ENCODE results near the gene RIC8A. TPM values are rescaled to one million over a fixed set of nuclear protein-coding genes. Genes with fewer than 3 reads are reported as not detected.

Gene RIC8A
- total and polyA plus RNA-seq, 2 of the 13 experiments (the other 11 are each of a cell fraction or from before 2014, with no cell fraction given) = 62.1 to 63.8 TPM

GRCh38 chr11:236774-237767, 29.6 kb downstream of the RIC8A start, which contains the start of gene PSMD13:
PSMD13 (plus strand) TSS chr11:236976; CDS start chr11:237050, 74 bp downstream.
- POLR2A ChIA-PET = interaction anchor here (0.8 to 3.1 kb wide), 3 partner anchors 14 to 29 kb away, joined by 3 to 20 read pairs (median 12); partner anchors contain the start of genes BET1L and RIC8A
- peak; percentile 52; the same call in 1 of the 2 replicates for TF ChIP-seq ZFP36L2 (CRISPR knock-in tag; IDR thresholded peaks at IDR 0.05)
- no peak for TF ChIP-seq DZIP1 (CRISPR knock-in tag; IDR thresholded peaks at IDR 0.05)
- TF ChIP-seq ADNP (CRISPR knock-in tag; IDR thresholded peaks at IDR 0.05) = no peak
- TF ChIP-seq ZNF3 (CRISPR knock-in tag; IDR thresholded peaks at IDR 0.05) = no peak
- no peak for TF ChIP-seq SNAPC2 (CRISPR knock-in tag; IDR thresholded peaks at IDR 0.05)
- peak; percentile 93 for TF ChIP-seq GABPA (IDR thresholded peaks at IDR 0.05; ENCODE audit: low read depth, low read length)
- peak; percentile 88 for TF ChIP-seq GABPA (CRISPR knock-in tag; IDR thresholded peaks at IDR 0.05; ENCODE audit: low read depth)
- no peak for TF ChIP-seq NR3C1 (CRISPR knock-in tag; IDR thresholded peaks at IDR 0.05)
- peak; percentile 59 for TF ChIP-seq HIVEP1 (CRISPR knock-in tag; IDR thresholded peaks at IDR 0.05)
- TF ChIP-seq DPF2 (CRISPR knock-in tag; IDR thresholded peaks at IDR 0.05; ENCODE audit: borderline replicate concordance, low read depth) = no peak
- peak; percentile 85 for TF ChIP-seq THAP9 (CRISPR knock-in tag; IDR thresholded peaks at IDR 0.05; ENCODE audit: borderline replicate concordance)
- no peak for TF ChIP-seq ZNF460 (CRISPR knock-in tag; IDR thresholded peaks at IDR 0.05; ENCODE audit: borderline replicate concordance)
- no peak for TF ChIP-seq NFRKB (IDR thresholded peaks at IDR 0.05)
- TF ChIP-seq RCOR2 (CRISPR knock-in tag; IDR thresholded peaks at IDR 0.05) = no peak
- TF ChIP-seq YEATS4 (CRISPR knock-in tag; IDR thresholded peaks at IDR 0.05; ENCODE audit: borderline replicate concordance) = peak; percentile 78
- no peak for TF ChIP-seq FOXM1 (CRISPR knock-in tag; IDR thresholded peaks at IDR 0.05)
- TF ChIP-seq TFE3 (CRISPR knock-in tag; IDR thresholded peaks at IDR 0.05) = peak; percentile 67; the same call in 1 of the 2 replicates
- no peak for TF ChIP-seq SIX1 (CRISPR knock-in tag; IDR thresholded peaks at IDR 0.05; ENCODE audit: borderline replicate concordance)

More at GRCh38 chr11:236774-237767, 29.6 kb downstream of the RIC8A start, which contains the start of gene PSMD13:
- Histone ChIP-seq H3K4me3 (replicated peaks in 1 of 3; ENCODE audit: insufficient read depth in 1 of 3, low read depth in 2 of 3, low read length in 3 of 3) (peak within 1 kb of the TSS; percentile 77 to 94 (median 91)), H3K9ac (ENCODE audit: insufficient read depth, low read depth, low read length) (peak within 1 kb of the TSS; percentile 91), H3K79me2 (ENCODE audit: insufficient read depth, low read length) (peaks cover 27% of the 10 kb centered on the region), H3K36me3 (replicated peaks in 1 of 2; ENCODE audit: control insufficient read depth in 1 of 2, insufficient read depth in 2 of 2, low read length in 2 of 2) (peaks cover 1 to 19% of the 10 kb centered on the region in 2 experiments; a peak in 3 of 5 replicates), H3K4me2 (ENCODE audit: low read depth, low read length) (peak within 1 kb of the TSS; percentile 99), H3K4me1 (ENCODE audit: insufficient read depth, low read length) (peaks cover 34% of the 10 kb centered on the region), H4K20me1 (ENCODE audit: insufficient read depth, low read length) (no peaks in the 10 kb centered on the region), H3K27me3 (ENCODE audit: control insufficient read depth in 1 of 2, insufficient read depth in 2 of 2, low read length in 2 of 2) (no peaks in the 10 kb centered on the region; a peak in 1 of 5 replicates), H2AFZ (ENCODE audit: low read length) (peak within 1 kb of the TSS; percentile 7), H3K9me3 (ENCODE audit: low read length) (no peaks in the 10 kb centered on the region), H3K27ac (ENCODE audit: extremely low read length, insufficient read depth, low read length) (peak within 1 kb of the TSS; percentile 95)
- TSS peak; percentile 71 for BruUV-seq (replicated peaks)
- DNase-seq (ENCODE audit: low spot score) = peak; percentile 66
- in situ Hi-C loops (cut with HindIII; ENCODE audit: extremely low pct_ligation_motif_present, low pct_unique_long_range_greater_than_20kb) = no loop called here
- CTCF ChIA-PET (ENCODE audit: low intra/inter-chr PET ratio, low total read pairs) = no interaction called here
- WGBS (ENCODE audit: low lambda C conversion rate) = under 1% methylated on average over 29 of the region's 62 CpGs
- peak; percentile 95 for ATAC-seq
- no peak for FAIRE-seq
- intact Hi-C loops (cut with micrococcal nuclease; ENCODE audit: unreplicated experiment) = loop anchor here (2.0 kb wide), 1 partner anchor 30 kb away; the partner anchor contains the start of genes BET1L and RIC8A
